Stimulated activated CD8-positive, alpha-beta memory T cell treated with anti-CD3 and anti-CD28 coated beads, Interleukin-7, amount 100 ng/mL, for 4 hours (primary cell): Measurements from ENCODE around the gene OGFOD1.

Experiments used
- DNase-seq, 2 donors: peaks; one replicate each; pipeline ENCODE4 v3.0.0-alpha.2; 2020; ENCODE audit warnings: low read depth in 2 of 2

The OGFOD1 gene

DNA sequence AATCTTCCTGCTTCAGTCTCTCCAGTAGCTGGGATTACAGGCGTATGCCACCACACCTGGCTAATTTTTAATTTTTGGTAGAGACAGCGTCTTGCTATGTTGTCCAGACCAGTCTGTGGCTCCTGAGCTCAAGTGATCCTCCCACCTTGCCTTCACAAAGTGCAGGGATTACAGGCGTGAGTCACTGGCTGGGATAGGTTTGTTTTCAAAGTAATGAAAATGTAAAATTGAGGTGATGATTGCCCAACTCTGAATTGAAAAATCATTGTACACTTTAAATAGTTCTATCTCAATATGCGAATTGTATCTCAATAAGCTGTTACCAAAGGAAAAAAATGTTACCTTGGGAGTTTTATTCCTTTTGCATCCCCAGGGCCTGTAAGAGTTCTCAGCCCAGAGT, 24.8 kb upstream of the OGFOD1 start:
- DNase-seq: no peak

DNA sequence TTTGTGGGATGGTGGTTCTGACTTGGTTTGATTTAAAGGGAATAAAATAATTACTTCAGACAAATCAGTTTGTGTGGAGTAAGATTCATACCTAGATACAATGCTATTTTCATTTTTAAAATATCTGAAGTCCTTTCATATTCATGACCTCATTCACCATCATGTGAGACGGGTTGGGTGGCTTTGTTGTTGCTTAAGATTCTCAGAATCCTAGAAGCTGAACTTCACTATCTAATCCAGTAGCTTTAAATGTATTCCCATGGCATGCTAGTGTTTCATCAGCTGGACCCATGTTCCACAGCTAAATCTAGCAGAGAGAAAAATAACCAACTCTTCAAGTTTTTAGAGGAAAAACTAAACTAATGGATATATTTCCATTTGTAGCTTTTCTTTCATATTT, 23.3 kb upstream of the OGFOD1 start:
- DNase-seq: no peak

DNA sequence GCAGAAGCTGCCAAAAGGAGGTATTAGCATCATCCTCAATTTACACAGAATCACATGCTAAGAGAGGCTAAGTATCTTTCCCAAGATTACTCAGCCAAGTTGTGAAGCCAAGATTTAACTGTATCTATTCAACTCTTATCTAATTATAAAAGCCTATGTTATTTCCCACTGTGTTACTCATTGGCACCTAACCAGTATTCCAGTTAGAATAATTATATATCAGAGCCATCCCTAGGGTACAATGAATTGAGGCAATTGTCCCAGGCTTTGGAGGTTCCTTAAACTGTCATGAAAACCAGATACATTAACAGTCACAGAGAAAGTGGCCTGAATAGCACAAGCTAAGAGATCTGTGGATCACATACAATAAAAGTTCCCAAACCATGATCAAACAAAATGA, 15.1 kb upstream of the OGFOD1 start:
- no peak for DNase-seq

DNA sequence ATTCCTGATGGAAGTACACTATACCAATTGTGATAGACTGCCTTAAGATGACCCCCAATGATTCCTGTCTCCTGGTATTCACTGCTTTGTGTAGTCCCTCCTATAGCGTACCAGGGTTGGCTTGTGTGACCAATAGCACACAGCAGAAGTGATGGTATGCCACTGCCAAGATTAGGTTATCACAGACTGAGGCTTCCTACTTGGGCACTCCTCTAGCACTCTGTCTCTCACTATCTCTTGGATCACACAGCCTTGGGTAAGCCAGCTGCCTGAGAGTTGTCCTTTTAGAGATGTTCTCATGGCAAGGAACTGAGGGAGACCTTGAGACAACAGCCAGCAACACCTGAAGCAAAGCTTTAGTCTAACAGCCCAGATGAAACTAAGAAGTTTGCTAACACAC, 13.3 kb upstream of the OGFOD1 start:
- no peak for DNase-seq

DNA sequence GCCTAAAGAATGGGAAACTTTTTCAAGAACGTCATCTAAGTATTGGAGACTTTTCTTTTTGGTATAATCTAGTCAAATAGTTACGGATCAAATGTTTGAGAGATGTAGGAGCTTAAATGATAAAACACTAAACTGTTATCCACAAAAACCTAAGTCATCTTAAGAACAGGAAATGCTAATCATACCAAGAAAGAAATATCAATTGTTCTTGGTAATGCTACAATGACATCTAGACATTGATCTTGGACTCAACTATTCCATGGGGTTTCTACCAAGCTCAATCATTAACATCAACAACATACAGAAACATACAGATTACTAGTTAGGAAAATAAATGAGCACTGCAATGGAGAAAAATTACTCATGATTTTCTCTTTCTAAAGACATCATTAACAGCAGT, 4.1 kb upstream of the OGFOD1 start:
- no peak for DNase-seq

DNA sequence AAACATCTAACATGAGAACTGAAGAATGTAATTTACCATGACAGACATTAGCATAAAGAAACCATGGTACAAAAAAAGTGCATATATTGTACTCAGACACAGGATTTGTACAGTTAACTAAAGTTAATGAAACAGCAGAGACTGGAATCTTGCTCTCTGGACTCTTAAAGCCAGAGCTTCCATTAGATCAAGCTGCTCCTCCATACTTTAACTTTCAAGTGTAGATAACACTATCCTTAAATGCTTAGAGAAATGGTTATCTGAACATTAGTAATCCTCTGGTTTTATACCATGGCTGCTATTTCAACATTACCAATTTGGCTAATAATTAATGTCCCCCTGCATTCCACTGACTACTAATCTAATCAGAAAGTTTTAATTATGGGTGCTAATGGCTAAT, 3.3 kb upstream of the OGFOD1 start:
- DNase-seq: no peak

DNA sequence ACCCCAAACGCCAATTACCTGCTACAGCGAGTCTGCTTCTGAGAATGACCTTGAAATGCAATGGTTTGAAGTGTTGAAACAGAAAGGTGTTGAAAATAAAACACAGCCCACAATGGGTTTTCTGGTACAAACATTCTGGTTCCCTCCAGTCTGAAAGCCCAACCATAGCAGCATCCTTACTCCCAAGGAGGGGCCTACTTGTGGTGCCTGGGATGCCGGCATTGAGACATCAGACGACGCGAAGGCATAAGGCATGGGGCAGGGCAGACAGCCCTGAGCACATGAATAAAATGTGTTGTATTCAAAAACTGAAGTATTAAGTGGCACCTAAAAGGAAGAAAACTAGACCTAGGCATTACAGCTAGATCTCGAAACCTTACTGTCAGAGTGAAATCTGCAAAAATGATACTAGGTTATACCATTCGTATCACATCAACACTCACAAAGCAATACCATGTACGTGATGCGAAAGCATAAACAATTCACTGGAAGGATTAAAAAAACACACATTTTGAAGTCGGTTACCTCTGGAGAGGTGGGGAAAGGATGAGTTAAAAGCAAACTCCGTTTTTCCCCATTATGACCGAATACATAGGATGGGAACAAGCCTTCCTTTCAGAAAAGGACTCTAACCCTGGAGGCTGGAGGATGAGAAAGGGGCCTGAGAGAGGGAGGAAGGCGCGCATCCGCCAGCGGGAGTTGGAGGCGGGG, 924 bp upstream of the OGFOD1 start:
- no peak for DNase-seq

DNA sequence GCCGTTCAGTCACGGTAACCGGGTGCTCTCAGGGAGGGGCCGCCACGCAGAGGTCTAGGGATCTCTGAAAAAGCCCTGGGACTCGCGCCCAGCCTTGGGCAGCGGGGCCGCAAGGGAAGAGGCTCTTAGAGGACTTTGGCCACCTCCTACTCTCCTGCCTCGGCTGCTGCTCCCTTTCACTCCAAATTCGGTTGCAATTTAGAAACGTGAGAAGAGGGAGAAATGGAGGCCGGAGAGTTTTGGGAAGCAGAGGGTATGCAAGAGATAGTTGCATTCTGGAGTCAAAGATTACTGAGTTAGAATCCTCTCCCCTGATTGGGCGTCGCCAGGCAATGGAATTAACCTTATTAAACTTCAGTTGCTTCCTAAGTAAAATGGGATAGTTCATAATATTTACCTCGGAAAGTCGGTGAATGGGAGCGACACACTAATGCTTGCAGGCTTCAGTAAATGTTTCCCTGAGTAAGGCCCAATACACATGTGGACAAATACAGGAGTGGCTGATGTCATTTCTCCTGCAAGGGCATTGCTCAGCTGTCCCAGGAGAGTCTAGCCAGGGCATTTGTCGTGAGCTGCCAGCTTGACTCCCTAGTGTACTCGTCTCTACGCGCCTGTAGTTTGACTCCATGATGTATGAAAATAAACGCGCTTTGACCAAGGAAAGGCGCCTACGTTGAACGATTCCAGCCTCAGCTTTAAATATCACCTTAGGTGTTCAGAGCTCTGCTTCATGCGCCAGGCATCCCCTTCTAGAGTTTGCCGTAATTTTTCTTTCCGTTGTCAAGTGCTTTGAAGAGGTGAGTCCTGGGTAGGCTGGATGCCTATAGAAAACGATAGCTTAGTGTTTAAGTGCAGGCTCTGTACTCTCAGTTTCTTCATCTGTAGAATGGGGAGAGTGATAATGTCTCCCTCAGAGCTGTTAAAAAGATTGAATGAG, 667 bp downstream of the OGFOD1 start:
- no peak for DNase-seq

DNA sequence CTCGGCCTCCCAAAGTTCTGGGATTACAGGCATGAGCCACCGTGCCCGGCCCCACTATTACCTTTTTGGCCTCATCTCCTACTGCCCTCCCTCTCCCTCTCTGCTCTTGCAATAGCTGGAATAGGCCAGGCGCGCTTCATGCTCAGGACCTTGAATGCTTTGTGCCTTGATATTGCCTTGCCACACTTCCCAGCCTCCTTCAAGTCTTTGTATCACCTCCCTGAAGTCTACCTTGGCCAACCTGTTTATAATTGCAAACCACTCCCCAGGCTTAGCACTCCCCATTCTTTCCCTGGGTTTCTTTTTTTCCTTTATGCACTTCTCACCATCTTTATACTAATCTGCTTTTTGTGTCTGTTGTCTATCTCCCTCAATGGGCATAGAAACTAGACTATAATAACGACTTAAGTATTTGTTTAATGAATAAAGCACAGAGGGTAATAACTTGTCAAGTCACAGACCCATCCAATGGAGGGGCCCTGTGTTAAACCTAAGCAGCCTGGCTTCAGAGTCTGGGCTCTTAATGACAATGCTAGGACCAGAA, 6.6 kb downstream of the OGFOD1 start:
- no peak for DNase-seq

DNA sequence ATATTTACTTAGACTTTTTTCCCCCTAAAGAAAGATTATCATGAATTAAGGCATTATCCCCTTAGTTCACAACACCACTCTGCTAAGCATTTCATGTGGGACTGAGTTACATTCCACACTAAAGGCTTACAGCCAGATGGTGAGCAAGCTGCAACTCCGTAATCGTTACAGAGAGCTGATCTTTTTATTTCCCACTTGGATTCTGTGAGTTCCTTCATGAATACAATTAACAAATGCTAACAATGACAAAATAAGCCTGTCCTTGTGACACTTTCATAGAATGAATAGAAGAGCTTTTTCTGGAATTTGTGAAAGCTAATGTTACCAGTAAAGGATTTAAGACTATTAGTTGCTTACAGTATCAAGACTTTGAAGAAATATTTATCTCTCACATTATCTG, 8.7 kb downstream of the OGFOD1 start:
- DNase-seq: no peak

DNA sequence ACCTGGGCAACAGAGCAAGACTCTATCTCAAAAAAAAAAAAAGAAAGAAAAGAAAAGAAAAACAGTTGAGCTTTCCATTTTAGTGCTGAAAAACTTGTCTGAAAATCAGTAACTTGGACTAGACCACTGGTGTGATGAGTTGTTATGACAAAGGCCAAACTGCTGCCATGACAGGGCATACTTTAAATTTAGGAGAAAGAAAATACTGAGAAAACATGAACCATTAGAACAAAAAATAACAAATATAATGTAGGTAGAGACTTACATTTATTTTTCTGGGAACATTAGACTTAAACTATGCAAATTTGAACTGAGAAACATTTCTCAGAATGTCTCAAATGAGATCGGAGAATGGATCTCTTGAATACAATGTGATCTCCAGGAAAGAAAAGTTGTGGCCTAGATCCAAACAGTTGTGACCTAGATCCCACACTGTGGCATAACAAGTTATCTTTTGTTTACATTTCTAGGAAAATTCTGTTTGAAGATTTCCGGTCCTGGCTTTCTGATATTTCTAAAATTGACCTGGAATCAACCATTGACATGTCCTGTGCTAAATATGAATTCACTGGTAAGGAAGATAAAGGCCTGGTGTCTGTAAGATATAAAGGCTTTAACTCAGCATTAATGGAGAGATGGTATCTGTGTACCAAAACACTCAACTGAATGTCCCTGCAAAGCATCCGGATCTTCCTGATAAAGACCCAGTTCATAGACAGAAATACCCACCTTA, 10.9 kb downstream of the OGFOD1 start:
- DNase-seq: no peak

DNA sequence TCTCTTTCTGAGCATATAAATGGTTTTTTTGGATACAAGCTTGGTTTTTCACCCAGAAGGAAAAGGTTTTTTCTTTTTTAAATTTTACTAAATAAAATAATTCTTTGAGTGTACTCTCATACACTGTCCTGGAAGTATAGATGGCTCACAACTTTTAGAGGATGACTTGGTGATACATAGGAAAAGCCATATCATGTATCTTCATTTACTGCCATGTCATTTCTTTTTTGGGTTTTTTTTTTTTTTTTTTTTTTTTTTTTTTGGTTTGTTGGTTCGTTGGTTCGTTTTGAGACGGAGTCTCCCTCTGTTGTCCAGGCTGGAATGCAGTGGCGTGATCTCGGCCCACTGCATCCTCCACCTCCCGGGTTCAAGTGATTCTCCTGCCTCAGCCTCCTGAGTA, 11.8 kb downstream of the OGFOD1 start:
- no peak for DNase-seq

DNA sequence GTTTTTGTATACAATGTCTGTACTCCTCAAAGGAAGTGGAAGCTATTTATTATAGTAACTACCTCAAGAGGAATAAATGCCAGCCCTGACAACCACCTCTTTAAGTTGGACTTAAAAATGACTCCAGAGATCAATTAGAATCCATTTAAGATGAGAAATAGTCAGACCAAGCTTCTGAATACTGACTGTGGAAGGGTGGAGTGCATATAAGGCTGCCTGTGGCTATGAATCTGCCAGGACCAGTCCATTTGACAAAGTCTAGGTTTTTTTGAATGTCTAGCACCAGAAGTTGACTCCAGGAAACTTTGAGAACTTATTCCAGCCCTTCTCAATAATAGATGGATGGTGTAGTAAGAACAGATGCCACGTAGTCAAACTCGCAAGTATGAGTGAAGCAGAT, 15.0 kb downstream of the OGFOD1 start:
- no peak for DNase-seq

DNA sequence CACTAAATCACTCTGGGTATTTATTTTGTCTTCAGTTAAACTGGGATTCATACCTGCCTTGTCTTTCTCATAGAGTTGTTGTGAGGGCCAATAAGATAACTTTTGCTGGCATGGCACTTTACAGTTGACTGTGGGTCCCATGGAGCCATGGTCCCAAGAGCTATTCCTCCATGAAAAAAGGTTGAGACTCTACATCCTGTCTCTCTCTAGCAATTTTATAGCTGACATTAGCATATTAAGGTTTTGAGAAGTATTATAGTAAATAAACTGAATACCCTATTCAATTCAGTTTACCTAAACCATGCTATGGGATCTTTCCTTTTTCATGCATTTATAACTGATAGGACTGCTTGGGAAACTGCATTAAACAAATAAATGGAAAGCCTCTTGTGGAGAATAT, 17.4 kb downstream of the OGFOD1 start:
- no peak for DNase-seq

DNA sequence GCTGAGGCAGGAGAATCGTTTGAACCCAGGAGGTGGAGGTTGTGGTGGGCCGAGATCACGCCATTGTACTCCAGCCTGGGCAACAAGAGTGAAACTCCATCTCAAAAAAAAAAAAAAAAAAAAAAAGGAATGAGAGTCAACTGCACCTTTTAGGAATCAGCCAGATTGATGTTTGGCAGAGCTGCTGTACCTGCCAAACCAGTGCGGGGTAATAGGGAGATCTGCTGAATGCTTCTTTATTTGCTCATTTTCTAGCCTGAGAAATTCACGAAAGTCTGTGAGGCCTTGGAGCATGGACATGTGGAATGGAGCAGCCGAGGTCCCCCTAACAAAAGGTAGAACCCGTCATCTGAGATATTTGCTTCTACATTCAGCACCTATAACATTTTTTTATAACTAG, 18.4 kb downstream of the OGFOD1 start:
- no peak for DNase-seq

DNA sequence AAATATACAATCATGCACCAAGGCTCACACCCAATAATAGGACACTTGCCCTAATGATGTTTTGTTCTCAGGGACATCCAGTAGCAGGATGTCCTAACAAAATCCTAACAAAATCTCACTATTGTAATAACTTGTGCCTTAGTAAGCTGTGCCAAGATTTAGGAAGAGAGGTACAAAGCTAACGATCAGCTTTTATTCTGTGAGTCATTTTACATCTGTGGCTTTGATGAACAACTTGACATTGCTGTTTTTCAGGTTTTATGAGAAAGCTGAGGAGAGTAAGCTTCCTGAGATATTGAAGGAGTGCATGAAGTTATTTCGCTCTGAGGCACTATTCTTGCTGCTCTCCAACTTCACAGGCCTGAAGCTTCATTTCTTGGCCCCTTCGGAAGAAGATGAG, 18.9 kb downstream of the OGFOD1 start:
- DNase-seq: no peak

DNA sequence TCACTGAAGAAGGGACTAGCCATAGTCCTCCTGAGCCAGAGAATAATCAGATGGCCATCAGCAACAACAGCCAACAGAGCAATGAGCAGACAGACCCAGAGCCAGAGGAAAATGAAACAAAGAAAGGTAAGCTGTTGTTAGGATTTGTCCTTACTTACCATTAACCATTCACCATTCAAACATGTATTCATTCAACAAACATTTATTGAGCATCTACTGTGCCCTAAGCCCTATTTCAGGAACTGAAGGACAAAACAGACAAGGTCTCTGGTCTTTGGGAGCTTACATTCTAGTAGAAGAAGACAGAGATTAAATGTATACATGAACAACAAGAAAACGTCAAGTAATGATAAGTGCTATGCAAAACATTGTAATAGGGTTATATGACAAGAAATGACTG, 19.3 kb downstream of the OGFOD1 start:
- no peak for DNase-seq

DNA sequence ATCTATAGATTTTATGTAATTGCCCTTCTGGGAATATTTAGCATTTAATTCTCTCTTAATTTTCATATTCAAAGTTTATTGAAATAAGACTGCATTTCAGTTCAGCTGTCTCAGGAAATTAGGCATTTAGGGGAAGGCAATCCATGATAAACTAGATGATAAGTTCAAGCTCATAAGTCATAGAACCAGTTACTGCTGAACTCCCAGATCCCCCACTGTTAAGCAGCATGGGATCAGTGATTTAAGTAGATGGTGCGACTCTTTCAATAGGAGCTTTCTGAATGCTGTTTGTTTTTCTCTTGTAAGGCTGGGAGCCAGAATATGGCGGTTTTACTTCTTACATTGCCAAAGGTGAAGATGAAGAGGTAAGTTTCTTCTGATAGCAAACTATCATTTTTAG, 23.8 kb downstream of the OGFOD1 start:
- no peak for DNase-seq

DNA sequence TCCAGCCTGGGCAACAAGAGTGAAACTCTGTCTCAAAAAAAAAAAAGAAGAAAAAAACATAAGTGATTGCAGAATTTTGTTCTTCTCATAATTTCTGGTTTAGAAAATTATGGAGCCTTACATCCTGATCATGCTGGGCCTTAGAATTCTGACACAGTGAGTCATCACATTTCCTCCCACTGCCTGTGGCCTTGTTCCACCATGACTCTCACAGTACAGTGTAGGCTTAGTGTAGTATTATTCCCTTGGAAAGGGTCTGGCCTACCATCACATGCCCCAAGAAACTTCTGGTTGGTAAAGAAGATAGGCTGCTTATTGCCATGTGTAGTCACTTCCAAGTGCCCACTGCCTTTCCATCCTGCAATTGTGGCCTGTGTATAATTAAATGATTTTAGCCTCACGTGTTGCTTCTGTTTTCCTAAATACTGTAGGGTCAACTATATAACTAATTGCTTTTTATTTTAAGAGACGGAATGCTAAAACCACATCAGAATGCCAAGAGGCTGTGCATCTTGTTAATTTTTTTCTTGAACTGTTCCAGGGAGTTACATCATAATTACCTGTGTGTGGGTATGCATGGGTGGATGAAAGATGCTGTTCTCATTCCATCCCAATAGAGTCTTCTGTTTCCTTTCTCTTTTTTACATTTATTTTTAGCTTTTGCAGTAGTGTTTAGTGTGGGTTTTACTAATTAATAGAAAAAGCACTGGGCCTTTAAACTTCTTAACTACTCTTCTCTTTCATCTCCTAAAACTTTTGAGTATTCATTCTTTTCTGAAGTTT, 25.9 kb downstream of the OGFOD1 start:
- no peak for DNase-seq

DNA sequence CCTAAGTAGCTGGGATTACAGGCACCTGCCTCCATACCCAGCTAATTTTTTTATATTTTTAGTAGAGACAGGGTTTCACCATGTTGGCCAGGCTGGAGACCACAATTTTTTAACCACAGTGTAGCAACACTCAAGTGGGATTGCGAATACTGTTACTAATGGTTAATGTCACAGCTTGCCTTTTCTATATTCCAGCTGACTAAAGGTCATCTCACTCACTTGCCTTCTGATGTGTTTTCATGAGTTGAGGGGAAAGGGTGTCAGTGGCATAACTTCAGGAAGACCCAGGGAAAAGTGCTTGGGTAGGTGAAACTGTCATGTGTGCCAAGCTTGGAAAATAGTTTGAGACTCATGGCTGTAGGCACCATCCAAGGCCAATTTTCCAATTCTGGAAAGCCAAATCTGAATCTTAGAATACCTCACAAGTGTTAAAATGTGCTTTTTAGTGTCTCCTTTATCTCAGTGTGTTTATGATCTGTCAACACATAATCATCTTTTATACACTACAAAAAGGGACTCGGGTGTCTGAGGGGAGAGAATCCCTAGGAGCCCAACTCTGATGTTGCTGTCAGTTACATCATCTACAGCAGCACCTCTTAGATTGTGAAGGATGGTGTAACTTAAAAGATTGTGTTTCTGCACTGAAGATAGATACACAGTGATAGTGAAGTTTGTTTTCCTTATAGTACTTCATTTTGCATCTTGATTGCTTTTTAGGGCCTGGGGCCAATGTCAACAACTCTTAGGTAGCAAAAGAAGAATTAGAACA, 27.1 kb downstream of the OGFOD1 start:
- DNase-seq: no peak

DNA sequence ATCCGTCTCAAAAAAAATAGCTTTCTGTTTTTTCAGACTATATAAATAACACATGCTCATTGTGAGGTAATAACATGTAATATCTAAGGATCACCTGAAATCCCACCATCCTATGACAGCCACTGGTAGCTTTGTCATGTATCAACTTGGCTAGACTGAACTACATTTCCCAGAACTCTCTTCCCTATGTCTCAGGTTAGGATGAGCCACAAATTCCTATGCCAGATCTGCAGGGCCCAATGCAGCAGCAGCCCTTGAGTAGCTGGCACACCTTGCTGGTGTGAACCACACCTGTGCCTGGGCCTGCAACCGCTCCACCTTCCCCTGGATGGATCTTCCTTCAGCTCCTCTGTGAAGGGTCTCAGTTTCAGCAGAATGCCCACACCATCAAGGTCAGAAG, 28.1 kb downstream of the OGFOD1 start:
- DNase-seq: no peak
